DOHH2 (cell line): Measurements from ENCODE around the gene C2CD4A.

ENCODE experiments used
- EZH2phosphoT487 ChIP-seq: fragments of 200-600 bp; sonication (generic); IDR thresholded peaks from 2 replicates; pipeline ENCODE4 v1.6.1; 2017; ENCODE audit warnings: borderline replicate concordance, mild to moderate bottlenecking, antibody characterized with exemption, low read length, moderate library complexity, mixed read lengths
- TF ChIP-seq, protein P1 (sequence below): fragments of 200-600 bp; sonication (generic); IDR thresholded peaks from one replicate; pipeline ENCODE4 v1.5.1; 2014; ENCODE audit warnings: antibody characterized with exemption, mild to moderate bottlenecking, low read depth, low read length; ENCODE audit not compliant: poor library complexity, severe bottlenecking

DNA sequence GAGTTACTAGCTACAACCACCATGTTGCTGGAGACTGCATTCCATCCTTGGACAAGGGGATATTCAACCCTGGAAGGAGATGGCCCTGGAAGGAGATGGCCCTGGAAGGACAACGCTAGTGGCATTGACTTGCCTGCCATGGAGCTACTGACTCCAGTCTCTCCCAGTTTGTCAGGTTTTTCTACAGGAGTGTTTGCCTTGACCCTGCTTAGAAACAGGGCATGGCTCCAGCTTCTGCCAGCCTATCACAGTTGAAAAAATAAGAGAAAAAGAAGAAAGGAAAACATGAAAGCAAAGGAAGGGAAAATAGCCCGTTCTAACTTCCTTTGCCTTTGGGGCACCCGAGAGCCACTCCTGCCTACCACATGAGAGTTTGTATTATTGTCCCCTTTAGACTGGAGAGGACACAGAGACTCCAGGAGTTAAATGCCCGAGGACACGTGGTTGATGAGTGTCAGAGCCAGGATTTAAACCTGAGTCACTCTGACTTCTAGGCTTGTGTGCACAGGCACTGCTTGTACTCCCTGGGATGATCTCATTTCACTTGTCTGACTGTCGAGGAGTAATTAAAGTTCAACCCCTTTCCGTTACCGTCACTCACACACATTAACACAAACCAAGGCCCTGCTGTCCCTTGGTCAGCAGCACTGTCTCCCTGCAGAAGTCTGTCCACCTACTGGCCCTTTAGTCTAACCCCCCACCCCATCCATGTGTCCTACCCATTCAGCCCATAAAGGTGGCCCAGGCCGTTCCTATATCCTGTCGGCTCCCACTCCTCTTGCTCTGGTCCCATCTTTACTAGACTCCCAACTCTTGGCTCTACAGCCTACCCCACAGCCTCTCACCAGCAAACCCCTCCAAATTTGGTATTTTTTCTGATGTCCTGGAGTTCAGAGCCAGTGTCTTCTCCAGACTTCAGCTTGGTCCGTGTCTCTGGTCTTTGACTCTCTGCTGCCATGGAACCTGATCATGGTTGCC lies 46.1 kb downstream of the C2CD4A start:
- TF ChIP-seq, protein P1, sequence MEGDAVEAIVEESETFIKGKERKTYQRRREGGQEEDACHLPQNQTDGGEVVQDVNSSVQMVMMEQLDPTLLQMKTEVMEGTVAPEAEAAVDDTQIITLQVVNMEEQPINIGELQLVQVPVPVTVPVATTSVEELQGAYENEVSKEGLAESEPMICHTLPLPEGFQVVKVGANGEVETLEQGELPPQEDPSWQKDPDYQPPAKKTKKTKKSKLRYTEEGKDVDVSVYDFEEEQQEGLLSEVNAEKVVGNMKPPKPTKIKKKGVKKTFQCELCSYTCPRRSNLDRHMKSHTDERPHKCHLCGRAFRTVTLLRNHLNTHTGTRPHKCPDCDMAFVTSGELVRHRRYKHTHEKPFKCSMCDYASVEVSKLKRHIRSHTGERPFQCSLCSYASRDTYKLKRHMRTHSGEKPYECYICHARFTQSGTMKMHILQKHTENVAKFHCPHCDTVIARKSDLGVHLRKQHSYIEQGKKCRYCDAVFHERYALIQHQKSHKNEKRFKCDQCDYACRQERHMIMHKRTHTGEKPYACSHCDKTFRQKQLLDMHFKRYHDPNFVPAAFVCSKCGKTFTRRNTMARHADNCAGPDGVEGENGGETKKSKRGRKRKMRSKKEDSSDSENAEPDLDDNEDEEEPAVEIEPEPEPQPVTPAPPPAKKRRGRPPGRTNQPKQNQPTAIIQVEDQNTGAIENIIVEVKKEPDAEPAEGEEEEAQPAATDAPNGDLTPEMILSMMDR = no peak
- TF ChIP-seq EZH2phosphoT487 = no peak
